HepG2 (cell line): ENCODE results near the gene HDGFL2. TPM values are rescaled to one million over a fixed set of nuclear protein-coding genes. Genes with fewer than 3 reads are reported as not detected.

Experiments
- ATAD3A ChIP-seq: sonication (generic); formaldehyde crosslinking; IDR thresholded peaks from 2 replicates; pipeline ENCODE4 v1.4.0; 2020; ENCODE audit warnings: missing genetic modification reagents
- ATF7 ChIP-seq, 2 experiments: fragments of 450-650 bp in 1 of 2; sonication (generic) in 1 of 2; formaldehyde crosslinking in 1 of 2; IDR thresholded peaks; 2 replicates each; pipeline versions ENCODE4 v1.4.0 to v1.6.1; 2016 to 2020; ENCODE audit warnings: antibody characterized with exemption in 1 of 2, mild to moderate bottlenecking in 1 of 2, missing genetic modification reagents in 1 of 2
- BHLHE40 ChIP-seq: IDR thresholded peaks from 2 replicates; pipeline ENCODE4 v1.6.1; 2011; ENCODE audit warnings: low read length, improper control_type of control experiment
- MATR3 ChIP-seq: sonication (generic); formaldehyde crosslinking; IDR thresholded peaks from 2 replicates; pipeline ENCODE4 v1.4.0; 2020; ENCODE audit warnings: missing genetic modification reagents
- MIXL1 ChIP-seq: IDR thresholded peaks from 2 replicates; pipeline ENCODE4 v1.6.1; 2016
- REPIN1 ChIP-seq: sonication (generic); formaldehyde crosslinking; IDR thresholded peaks from 2 replicates; pipeline ENCODE4 v1.8.0; 2022; ENCODE audit warnings: missing genetic modification reagents, low read depth, mild to moderate bottlenecking, borderline replicate concordance
- ZNF256 ChIP-seq: sonication (generic); formaldehyde crosslinking; conservative IDR thresholded peaks from 2 replicates; pipeline ENCODE4 v1.4.0; 2020; ENCODE audit warnings: missing genetic modification reagents
- ZNF703 ChIP-seq: sonication (generic); formaldehyde crosslinking; IDR thresholded peaks from 2 replicates; pipeline ENCODE4 v1.5.1; 2020; ENCODE audit warnings: missing genetic modification reagents, mild to moderate bottlenecking, moderate library complexity, borderline replicate concordance
- polyA plus RNA-seq, 8 experiments: library from polyadenylated mRNA; depleted of rRNA in 3 of 8; stranded (reverse) in 7 of 8; unstranded in 1 of 8; fragments of >200 nt; fragmentation: Illumina TruSeq in 4 of 8; extraction: Trizol in 4 of 8; gene quantifications; 2 replicates each; pipeline versions ENCODE4 v1.2.1 to v1.2.3, GENCODE V29; 2011 to 2016; ENCODE audit warnings: low read depth in 4 of 8, missing spikeins in 1 of 8, mixed read lengths in 1 of 8; ENCODE audit not compliant: insufficient read depth in 1 of 8
- total RNA-seq, 5 experiments: library from RNA; depleted of rRNA; stranded (reverse); fragments of >200 nt; fragmentation: Illumina TruSeq; extraction: Trizol; gene quantifications; 2 replicates each; pipeline ENCODE4 v1.2.3, GENCODE V29; 2016; ENCODE audit warnings: low read depth in 1 of 5
- TF ChIP-seq, protein P1 (sequence below), 2 experiments: sonication (generic) in 1 of 2; formaldehyde crosslinking in 1 of 2; IDR thresholded peaks; 2 replicates each; pipeline versions ENCODE4 v1.6.1 to v1.9.0; 2014 to 2022; ENCODE audit warnings: antibody characterized with exemption in 1 of 2, borderline replicate concordance in 1 of 2, inconsistent platforms in 1 of 2, low read depth in 1 of 2, missing genetic modification reagents in 1 of 2
- TF ChIP-seq, protein P2 (sequence below): sonication (generic); formaldehyde crosslinking; IDR thresholded peaks from 2 replicates; pipeline ENCODE4 v1.5.0; 2020; ENCODE audit warnings: missing genetic modification reagents
- TF ChIP-seq, protein P3 (sequence below): IDR thresholded peaks from 2 replicates; pipeline ENCODE4 v1.4.0; 2020; ENCODE audit warnings: mild to moderate bottlenecking, missing genetic modification reagents
- TF ChIP-seq, protein P4 (sequence below): sonication (generic); formaldehyde crosslinking; IDR thresholded peaks from 2 replicates; pipeline ENCODE4 v1.4.0; 2020; ENCODE audit warnings: missing genetic modification reagents
- TF ChIP-seq, protein P5 (sequence below): sonication (generic); formaldehyde crosslinking; IDR thresholded peaks from 2 replicates; pipeline ENCODE4 v1.4.0; 2020; ENCODE audit warnings: missing genetic modification reagents, borderline replicate concordance

HDGFL2 gene
- total and polyA plus RNA-seq, 2 of the 13 experiments (the other 11 are each of a cell fraction or from before 2014, with no cell fraction given): 20.0 to 51.1 TPM

DNA sequence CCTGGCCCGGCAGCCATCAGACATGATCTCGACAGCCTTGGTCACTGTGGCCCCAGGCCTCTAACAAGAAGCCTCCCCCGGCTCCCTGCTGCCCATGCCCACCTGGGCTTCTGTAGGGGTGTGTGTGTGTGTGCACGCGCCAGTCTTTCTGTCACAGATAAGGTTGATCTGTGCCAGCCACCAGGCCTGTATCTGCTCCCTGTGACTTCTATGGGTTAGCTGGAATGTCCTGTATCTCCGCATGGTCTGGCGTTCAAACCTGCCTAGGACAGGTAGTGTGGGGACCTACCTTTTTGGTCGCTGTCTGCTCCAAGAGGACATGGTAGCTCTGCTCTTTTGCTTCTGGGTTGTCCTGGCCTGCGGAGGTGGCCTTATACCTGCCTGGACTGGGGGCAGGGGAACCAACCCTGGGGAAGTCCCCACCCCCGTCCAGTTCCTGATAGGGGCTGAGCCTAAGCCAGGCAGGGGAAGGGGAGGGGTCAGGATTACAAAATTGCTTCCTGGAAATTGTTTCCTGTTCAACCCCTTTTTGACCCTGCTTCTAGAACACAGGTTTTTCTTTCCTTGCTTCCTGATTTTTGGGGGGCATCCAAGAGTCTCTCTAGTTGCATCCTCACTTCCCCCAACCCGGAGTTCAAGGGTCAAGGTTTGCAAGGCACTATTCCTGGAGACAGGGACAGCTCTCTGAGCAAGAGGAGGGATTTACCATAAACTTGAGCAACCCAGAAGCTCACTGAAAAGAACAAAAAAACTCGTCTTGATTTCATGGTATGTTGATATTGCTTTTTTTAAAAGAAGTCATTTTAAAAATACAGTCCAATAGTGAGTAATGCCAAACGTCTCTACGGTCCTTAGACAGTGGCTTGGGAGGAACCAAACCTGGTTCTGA lies 67.8 kb downstream of the HDGFL2 start, which contains the start of gene LRG1 (continued):
- TF ChIP-seq, protein P1, sequence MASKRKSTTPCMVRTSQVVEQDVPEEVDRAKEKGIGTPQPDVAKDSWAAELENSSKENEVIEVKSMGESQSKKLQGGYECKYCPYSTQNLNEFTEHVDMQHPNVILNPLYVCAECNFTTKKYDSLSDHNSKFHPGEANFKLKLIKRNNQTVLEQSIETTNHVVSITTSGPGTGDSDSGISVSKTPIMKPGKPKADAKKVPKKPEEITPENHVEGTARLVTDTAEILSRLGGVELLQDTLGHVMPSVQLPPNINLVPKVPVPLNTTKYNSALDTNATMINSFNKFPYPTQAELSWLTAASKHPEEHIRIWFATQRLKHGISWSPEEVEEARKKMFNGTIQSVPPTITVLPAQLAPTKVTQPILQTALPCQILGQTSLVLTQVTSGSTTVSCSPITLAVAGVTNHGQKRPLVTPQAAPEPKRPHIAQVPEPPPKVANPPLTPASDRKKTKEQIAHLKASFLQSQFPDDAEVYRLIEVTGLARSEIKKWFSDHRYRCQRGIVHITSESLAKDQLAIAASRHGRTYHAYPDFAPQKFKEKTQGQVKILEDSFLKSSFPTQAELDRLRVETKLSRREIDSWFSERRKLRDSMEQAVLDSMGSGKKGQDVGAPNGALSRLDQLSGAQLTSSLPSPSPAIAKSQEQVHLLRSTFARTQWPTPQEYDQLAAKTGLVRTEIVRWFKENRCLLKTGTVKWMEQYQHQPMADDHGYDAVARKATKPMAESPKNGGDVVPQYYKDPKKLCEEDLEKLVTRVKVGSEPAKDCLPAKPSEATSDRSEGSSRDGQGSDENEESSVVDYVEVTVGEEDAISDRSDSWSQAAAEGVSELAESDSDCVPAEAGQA (IDR thresholded peaks at IDR 0.05; ENCODE audit: low read depth): no peak
- TF ChIP-seq, protein P1 (CRISPR knock-in tag; IDR thresholded peaks at IDR 0.05; ENCODE audit: borderline replicate concordance): no peak
- TF ChIP-seq, protein P2, sequence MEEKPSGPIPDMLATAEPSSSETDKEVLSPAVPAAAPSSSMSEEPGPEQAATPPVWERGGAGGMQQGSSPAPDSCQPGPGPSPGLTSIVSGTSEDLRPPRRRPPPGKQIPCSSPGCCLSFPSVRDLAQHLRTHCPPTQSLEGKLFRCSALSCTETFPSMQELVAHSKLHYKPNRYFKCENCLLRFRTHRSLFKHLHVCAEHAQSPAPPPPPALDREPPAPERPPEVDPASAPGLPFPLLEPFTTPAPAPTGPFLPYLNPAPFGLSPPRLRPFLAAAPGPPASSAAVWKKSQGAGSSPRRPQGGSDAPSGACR: 0 out of 2 replicates have a peak, but pooled peaks have one; percentile 52
- TF ChIP-seq ZNF256 (CRISPR knock-in tag): no peak
- TF ChIP-seq, protein P3, sequence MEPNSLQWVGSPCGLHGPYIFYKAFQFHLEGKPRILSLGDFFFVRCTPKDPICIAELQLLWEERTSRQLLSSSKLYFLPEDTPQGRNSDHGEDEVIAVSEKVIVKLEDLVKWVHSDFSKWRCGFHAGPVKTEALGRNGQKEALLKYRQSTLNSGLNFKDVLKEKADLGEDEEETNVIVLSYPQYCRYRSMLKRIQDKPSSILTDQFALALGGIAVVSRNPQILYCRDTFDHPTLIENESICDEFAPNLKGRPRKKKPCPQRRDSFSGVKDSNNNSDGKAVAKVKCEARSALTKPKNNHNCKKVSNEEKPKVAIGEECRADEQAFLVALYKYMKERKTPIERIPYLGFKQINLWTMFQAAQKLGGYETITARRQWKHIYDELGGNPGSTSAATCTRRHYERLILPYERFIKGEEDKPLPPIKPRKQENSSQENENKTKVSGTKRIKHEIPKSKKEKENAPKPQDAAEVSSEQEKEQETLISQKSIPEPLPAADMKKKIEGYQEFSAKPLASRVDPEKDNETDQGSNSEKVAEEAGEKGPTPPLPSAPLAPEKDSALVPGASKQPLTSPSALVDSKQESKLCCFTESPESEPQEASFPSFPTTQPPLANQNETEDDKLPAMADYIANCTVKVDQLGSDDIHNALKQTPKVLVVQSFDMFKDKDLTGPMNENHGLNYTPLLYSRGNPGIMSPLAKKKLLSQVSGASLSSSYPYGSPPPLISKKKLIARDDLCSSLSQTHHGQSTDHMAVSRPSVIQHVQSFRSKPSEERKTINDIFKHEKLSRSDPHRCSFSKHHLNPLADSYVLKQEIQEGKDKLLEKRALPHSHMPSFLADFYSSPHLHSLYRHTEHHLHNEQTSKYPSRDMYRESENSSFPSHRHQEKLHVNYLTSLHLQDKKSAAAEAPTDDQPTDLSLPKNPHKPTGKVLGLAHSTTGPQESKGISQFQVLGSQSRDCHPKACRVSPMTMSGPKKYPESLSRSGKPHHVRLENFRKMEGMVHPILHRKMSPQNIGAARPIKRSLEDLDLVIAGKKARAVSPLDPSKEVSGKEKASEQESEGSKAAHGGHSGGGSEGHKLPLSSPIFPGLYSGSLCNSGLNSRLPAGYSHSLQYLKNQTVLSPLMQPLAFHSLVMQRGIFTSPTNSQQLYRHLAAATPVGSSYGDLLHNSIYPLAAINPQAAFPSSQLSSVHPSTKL: peak; percentile 57; the same call in 1 of the 2 replicates
- peak; percentile 60; the same call in 1 of the 2 replicates for TF ChIP-seq MIXL1 (CRISPR knock-in tag)
- no peak for TF ChIP-seq ATAD3A (CRISPR knock-in tag)
- no peak for TF ChIP-seq ATF7 (IDR thresholded peaks at IDR 0.05)
- no peak for TF ChIP-seq ATF7 (CRISPR knock-in tag; IDR thresholded peaks at IDR 0.05)
- TF ChIP-seq, protein P4, sequence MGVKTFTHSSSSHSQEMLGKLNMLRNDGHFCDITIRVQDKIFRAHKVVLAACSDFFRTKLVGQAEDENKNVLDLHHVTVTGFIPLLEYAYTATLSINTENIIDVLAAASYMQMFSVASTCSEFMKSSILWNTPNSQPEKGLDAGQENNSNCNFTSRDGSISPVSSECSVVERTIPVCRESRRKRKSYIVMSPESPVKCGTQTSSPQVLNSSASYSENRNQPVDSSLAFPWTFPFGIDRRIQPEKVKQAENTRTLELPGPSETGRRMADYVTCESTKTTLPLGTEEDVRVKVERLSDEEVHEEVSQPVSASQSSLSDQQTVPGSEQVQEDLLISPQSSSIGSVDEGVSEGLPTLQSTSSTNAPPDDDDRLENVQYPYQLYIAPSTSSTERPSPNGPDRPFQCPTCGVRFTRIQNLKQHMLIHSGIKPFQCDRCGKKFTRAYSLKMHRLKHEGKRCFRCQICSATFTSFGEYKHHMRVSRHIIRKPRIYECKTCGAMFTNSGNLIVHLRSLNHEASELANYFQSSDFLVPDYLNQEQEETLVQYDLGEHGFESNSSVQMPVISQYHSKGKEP (CRISPR knock-in tag): no peak
- TF ChIP-seq, protein P5, sequence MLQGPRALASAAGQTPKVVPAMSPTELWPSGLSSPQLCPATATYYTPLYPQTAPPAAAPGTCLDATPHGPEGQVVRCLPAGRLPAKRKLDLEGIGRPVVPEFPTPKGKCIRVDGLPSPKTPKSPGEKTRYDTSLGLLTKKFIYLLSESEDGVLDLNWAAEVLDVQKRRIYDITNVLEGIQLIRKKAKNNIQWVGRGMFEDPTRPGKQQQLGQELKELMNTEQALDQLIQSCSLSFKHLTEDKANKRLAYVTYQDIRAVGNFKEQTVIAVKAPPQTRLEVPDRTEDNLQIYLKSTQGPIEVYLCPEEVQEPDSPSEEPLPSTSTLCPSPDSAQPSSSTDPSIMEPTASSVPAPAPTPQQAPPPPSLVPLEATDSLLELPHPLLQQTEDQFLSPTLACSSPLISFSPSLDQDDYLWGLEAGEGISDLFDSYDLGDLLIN (CRISPR knock-in tag): no peak
- TF ChIP-seq BHLHE40: no peak; the same call in 1 of the 2 replicates
- TF ChIP-seq MATR3 (CRISPR knock-in tag): no peak
- peak; percentile 69; the same call in 1 of the 2 replicates for TF ChIP-seq REPIN1
- TF ChIP-seq ZNF703 (CRISPR knock-in tag): no peak
